ENCODE measurements around the gene LCN2. TPM values are rescaled to one million over a fixed set of nuclear protein-coding genes. Genes with fewer than 3 reads are reported as not detected.

LCN2 gene
- total and polyA plus RNA-seq, 7 experiments from 2014 or later: not detected

DNA sequence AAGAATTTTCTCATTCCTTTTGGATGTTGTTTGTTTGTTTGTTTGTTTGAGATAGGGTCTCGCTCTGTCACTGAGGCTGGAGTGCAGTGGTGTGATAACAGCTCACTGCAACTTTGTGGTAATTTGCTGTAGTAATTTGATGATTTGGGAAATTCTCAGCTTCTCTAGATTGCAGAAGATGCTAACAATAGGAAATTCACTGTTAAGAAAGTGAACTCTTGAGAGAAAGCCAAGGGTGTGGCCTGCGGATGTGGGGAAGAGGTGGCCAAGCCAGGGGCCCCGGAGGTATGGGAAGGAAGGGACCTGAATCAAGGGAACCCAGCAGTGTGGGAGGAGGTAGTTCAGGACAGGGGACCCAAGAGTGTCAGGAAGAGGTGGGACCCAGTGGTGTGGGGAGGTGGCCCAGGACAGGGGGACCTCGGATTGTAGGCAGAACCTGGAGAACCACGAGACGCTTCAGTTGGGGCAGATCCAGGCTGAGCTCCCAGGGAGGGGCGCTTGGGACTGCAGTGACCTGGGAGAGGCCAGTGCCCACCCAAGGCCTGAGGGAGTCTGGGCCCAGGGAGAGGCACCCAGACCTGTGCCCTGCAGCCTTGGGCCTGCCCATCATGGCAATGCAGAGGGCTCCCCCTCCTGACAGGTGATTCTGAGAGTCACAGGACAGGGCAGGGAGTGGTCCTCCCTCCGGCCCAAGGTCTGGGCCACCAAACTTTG, 5.6 kb upstream of the LCN2 start:
- Mint-ChIP-seq H3K9me3 (no peaks in the 10 kb centered on the region), H3K4me1 (peaks cover 11 to 25% (median 17%) of the 10 kb centered on the region in 7 donors), H3K27ac (peak overlapping the region in 3 of 9 donors; percentile 9 to 75 (median 55)), H3K36me3 (peaks cover 0 to 4% (median 0%) of the 10 kb centered on the region in 5 donors), H3K4me3 (peak overlapping the region in 3 of 10 donors; percentile 23 to 35 (median 31)), H3K27me3 (no peaks in the 10 kb centered on the region)
- intact Hi-C loops (cut with micrococcal nuclease): no loop called here
- no peak overlapping the region for H3K27ac ChIP-seq (ENCODE audit: low read depth, low read length)
- no peaks in the 10 kb centered on the region for H3K36me3 ChIP-seq (ENCODE audit: control insufficient read depth in 2 of 3, insufficient read depth in 3 of 3, low read length in 3 of 3)
- DNase-seq (no peak), ATAC-seq (no peak)
- CTCF ChIA-PET: interaction anchor here (0.8 kb wide), 1 partner anchor 26 kb away, joined by 3 read pairs; no protein-coding TSS in a partner anchor
- peaks cover 0 to 16% of the 10 kb centered on the region in 2 donors for H3K4me1 ChIP-seq (ENCODE audit: control insufficient read depth in 2 of 2, insufficient read depth in 2 of 2, low read length in 2 of 2)
- no peak overlapping the region for H3K4me3 ChIP-seq (ENCODE audit: low read length)
- POLR2A ChIA-PET: interaction anchor here (1.4 to 1.5 kb wide), 2 partner anchors 15 to 16 kb away, joined by 4 to 6 read pairs; no protein-coding TSS in a partner anchor
- H3K27me3 ChIP-seq (ENCODE audit: control insufficient read depth in 2 of 2, insufficient read depth in 2 of 2, low read length in 2 of 2): no peaks in the 10 kb centered on the region
- H3K9me3 ChIP-seq (ENCODE audit: control insufficient read depth in 2 of 3, low read length in 3 of 3): no peaks in the 10 kb centered on the region

- ATAC-seq (no peak), DNase-seq (no peak)
- H3K27me3 ChIP-seq (ENCODE audit: control insufficient read depth in 2 of 2, insufficient read depth in 2 of 2, low read length in 2 of 2): no peaks in the 10 kb centered on the region
- H3K27ac Mint-ChIP-seq: no peak overlapping the region
- H3K9me3 Mint-ChIP-seq: no peaks in the 10 kb centered on the region
- H3K4me1 Mint-ChIP-seq: peaks cover 11 to 25% (median 17%) of the 10 kb centered on the region in 7 donors
- no peaks in the 10 kb centered on the region for H3K27me3 Mint-ChIP-seq
- intact Hi-C loops (cut with micrococcal nuclease): no loop called here
- H3K36me3 Mint-ChIP-seq: peaks cover 0 to 4% (median 0%) of the 10 kb centered on the region in 5 donors
- no peak overlapping the region for H3K4me3 Mint-ChIP-seq
- peaks cover 0 to 16% of the 10 kb centered on the region in 2 donors for H3K4me1 ChIP-seq (ENCODE audit: control insufficient read depth in 2 of 2, insufficient read depth in 2 of 2, low read length in 2 of 2)
- no peak overlapping the region for H3K27ac ChIP-seq (ENCODE audit: low read depth, low read length)
- no peaks in the 10 kb centered on the region for H3K9me3 ChIP-seq (ENCODE audit: control insufficient read depth in 2 of 3, low read length in 3 of 3)
- H3K4me3 ChIP-seq (ENCODE audit: low read length): no peak overlapping the region
- CTCF ChIA-PET: no interaction called here
- POLR2A ChIA-PET: no interaction called here
- no peaks in the 10 kb centered on the region for H3K36me3 ChIP-seq (ENCODE audit: control insufficient read depth in 2 of 3, insufficient read depth in 3 of 3, low read length in 3 of 3)
Measured at GRCh38 chr9:128144239-128145181, 4.7 kb upstream of the LCN2 start.

DNA sequence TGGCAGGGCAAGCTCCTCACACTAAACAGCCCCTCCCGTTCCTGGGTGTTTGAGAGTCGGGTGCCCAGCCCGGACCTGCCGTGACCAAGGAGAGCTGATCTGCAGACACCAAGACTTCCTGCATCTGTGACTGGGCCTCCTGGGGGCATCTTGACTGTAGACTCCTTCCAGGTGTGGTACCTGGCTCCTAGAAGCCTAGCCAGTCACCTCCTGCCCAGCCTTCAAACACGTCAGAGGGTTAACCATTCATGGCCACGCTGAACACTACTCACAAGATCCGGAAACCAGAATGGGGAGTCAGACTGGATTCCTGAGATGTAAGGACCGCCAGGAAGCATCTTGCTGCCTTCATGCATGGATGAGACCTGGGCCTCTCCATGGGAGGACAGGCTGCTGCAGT, 3.7 kb upstream of the LCN2 start:
- Mint-ChIP-seq H3K27me3 (no peaks in the 10 kb centered on the region), H3K4me1 (peaks cover 12 to 25% (median 17%) of the 10 kb centered on the region in 7 donors), H3K9me3 (no peaks in the 10 kb centered on the region), H3K4me3 (no peak overlapping the region), H3K36me3 (peaks cover 0 to 4% (median 0%) of the 10 kb centered on the region in 5 donors), H3K27ac (no peak overlapping the region)
- no peaks in the 10 kb centered on the region for H3K9me3 ChIP-seq (ENCODE audit: control insufficient read depth in 2 of 3, low read length in 3 of 3)
- ChIA-PET CTCF (no interaction called here), POLR2A (interaction anchor here (0.6 kb wide), 1 partner anchor 361 kb away, joined by 3 read pairs; no protein-coding TSS in a partner anchor)
- no peak for ATAC-seq
- no peak for DNase-seq
- H3K27me3 ChIP-seq (ENCODE audit: control insufficient read depth in 2 of 2, insufficient read depth in 2 of 2, low read length in 2 of 2): no peaks in the 10 kb centered on the region
- H3K4me1 ChIP-seq (ENCODE audit: control insufficient read depth in 2 of 2, insufficient read depth in 2 of 2, low read length in 2 of 2): peaks cover 0 to 16% of the 10 kb centered on the region in 2 donors
- H3K36me3 ChIP-seq (ENCODE audit: control insufficient read depth in 2 of 3, insufficient read depth in 3 of 3, low read length in 3 of 3): no peaks in the 10 kb centered on the region
- intact Hi-C loops (cut with micrococcal nuclease): no loop called here
- H3K27ac ChIP-seq (ENCODE audit: low read depth, low read length): no peak overlapping the region
- no peak overlapping the region for H3K4me3 ChIP-seq (ENCODE audit: low read length)

DNA sequence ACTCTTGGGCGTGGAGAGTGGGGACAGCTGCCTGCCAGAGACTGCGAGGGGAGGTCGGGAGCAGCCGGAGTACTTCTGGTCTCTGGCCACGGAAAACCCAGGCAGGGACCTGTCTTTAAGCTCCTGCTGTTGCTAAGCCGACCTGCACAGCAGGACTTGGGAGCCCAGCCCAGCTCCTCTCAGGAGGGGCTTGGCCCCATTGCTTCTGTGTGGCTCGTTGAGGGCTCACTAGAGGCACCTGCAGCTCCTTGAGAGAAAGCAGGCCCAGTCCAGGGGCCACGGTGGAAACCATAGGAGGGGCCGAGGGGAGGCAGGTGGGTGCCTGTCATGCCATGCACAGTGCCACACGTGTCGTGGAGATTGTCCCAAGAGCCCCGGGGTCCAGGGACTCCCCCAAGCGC, 3.3 kb upstream of the LCN2 start:
- H3K9me3 Mint-ChIP-seq: no peaks in the 10 kb centered on the region
- no peak overlapping the region for H3K4me3 Mint-ChIP-seq
- H3K4me1 Mint-ChIP-seq: peaks cover 12 to 25% (median 19%) of the 10 kb centered on the region in 7 donors
- POLR2A ChIA-PET: interaction anchor here (0.6 kb wide), 1 partner anchor 362 kb away, joined by 3 read pairs; no protein-coding TSS in a partner anchor
- Histone ChIP-seq H3K9me3 (ENCODE audit: control insufficient read depth in 2 of 3, low read length in 3 of 3) (no peaks in the 10 kb centered on the region), H3K27me3 (ENCODE audit: control insufficient read depth in 2 of 2, insufficient read depth in 2 of 2, low read length in 2 of 2) (no peaks in the 10 kb centered on the region), H3K27ac (ENCODE audit: low read depth, low read length) (no peak overlapping the region), H3K4me1 (ENCODE audit: control insufficient read depth in 2 of 2, insufficient read depth in 2 of 2, low read length in 2 of 2) (peaks cover 0 to 16% of the 10 kb centered on the region in 2 donors), H3K4me3 (ENCODE audit: low read length) (no peak overlapping the region), H3K36me3 (ENCODE audit: control insufficient read depth in 2 of 3, insufficient read depth in 3 of 3, low read length in 3 of 3) (no peaks in the 10 kb centered on the region)
- CTCF ChIA-PET: no interaction called here
- ATAC-seq (no peak), DNase-seq (no peak)
- no peak overlapping the region for H3K27ac Mint-ChIP-seq
- intact Hi-C loops (cut with micrococcal nuclease): no loop called here
- H3K36me3 Mint-ChIP-seq: peaks cover 0 to 4% (median 0%) of the 10 kb centered on the region in 5 donors
- peaks cover 0 to 3% (median 0%) of the 10 kb centered on the region in 5 donors for H3K27me3 Mint-ChIP-seq

- Mint-ChIP-seq H3K4me3 (no peak overlapping the region), H3K36me3 (peaks cover 0 to 4% (median 0%) of the 10 kb centered on the region in 5 donors), H3K27me3 (peaks cover 0 to 4% (median 0%) of the 10 kb centered on the region in 5 donors), H3K27ac (no peak overlapping the region), H3K4me1 (peaks cover 12 to 24% (median 21%) of the 10 kb centered on the region in 7 donors), H3K9me3 (no peaks in the 10 kb centered on the region)
- Histone ChIP-seq H3K27me3 (ENCODE audit: control insufficient read depth in 2 of 2, insufficient read depth in 2 of 2, low read length in 2 of 2) (no peaks in the 10 kb centered on the region), H3K36me3 (ENCODE audit: control insufficient read depth in 2 of 3, insufficient read depth in 3 of 3, low read length in 3 of 3) (no peaks in the 10 kb centered on the region), H3K4me1 (ENCODE audit: control insufficient read depth in 2 of 2, insufficient read depth in 2 of 2, low read length in 2 of 2) (peaks cover 0 to 13% of the 10 kb centered on the region in 2 donors), H3K4me3 (ENCODE audit: low read length) (no peak overlapping the region), H3K9me3 (ENCODE audit: control insufficient read depth in 2 of 3, low read length in 3 of 3) (no peaks in the 10 kb centered on the region), H3K27ac (ENCODE audit: low read depth, low read length) (no peak overlapping the region)
- CTCF ChIA-PET: no interaction called here
- DNase-seq (no peak), ATAC-seq (no peak)
- POLR2A ChIA-PET: no interaction called here
- intact Hi-C loops (cut with micrococcal nuclease): no loop called here
Measured at GRCh38 chr9:128146591-128147120, 2.6 kb upstream of the LCN2 start.

- H3K4me1 Mint-ChIP-seq: peaks cover under 1 to 9% (median 5%) of the 10 kb centered on the region in 7 donors
- H3K27ac ChIP-seq (ENCODE audit: low read depth, low read length): no peak overlapping the region
- H3K4me3 ChIP-seq (ENCODE audit: low read length): no peak overlapping the region
- H3K36me3 Mint-ChIP-seq: no peaks in the 10 kb centered on the region
- no peak overlapping the region for H3K4me3 Mint-ChIP-seq
- H3K9me3 ChIP-seq (ENCODE audit: control insufficient read depth in 2 of 3, low read length in 3 of 3): no peaks in the 10 kb centered on the region
- H3K27me3 Mint-ChIP-seq: peaks cover 0 to 4% (median 0%) of the 10 kb centered on the region in 5 donors
- DNase-seq: no peak
- no peaks in the 10 kb centered on the region for H3K4me1 ChIP-seq (ENCODE audit: control insufficient read depth in 2 of 2, insufficient read depth in 2 of 2, low read length in 2 of 2)
- no peaks in the 10 kb centered on the region for H3K27me3 ChIP-seq (ENCODE audit: control insufficient read depth in 2 of 2, insufficient read depth in 2 of 2, low read length in 2 of 2)
- CTCF ChIA-PET: no interaction called here
- POLR2A ChIA-PET: no interaction called here
- intact Hi-C loops (cut with micrococcal nuclease): no loop called here
- no peaks in the 10 kb centered on the region for H3K36me3 ChIP-seq (ENCODE audit: control insufficient read depth in 2 of 3, insufficient read depth in 3 of 3, low read length in 3 of 3)
- peaks cover 0 to 2% (median 0%) of the 10 kb centered on the region in 11 donors for H3K9me3 Mint-ChIP-seq
- no peak for ATAC-seq
- H3K27ac Mint-ChIP-seq: no peak overlapping the region
Measured at GRCh38 chr9:128148509-128149000, 698 bp upstream of the LCN2 start.

Measured in naive thymus-derived CD4-positive, alpha-beta T cell (primary cell).